Right kidney (tissue), 1 donor: ENCODE data around the gene CHADL.
"Not testable (repeated sequence)": the region's sequence is repeated elsewhere in the genome, so short reads cannot be mapped to it uniquely, and the experiment has no call there.

ENCODE experiments used
- DNase-seq: peaks from one replicate; pipeline ENCODE4 v3.0.0-alpha.2; 2016

Gene CHADL

DNA sequence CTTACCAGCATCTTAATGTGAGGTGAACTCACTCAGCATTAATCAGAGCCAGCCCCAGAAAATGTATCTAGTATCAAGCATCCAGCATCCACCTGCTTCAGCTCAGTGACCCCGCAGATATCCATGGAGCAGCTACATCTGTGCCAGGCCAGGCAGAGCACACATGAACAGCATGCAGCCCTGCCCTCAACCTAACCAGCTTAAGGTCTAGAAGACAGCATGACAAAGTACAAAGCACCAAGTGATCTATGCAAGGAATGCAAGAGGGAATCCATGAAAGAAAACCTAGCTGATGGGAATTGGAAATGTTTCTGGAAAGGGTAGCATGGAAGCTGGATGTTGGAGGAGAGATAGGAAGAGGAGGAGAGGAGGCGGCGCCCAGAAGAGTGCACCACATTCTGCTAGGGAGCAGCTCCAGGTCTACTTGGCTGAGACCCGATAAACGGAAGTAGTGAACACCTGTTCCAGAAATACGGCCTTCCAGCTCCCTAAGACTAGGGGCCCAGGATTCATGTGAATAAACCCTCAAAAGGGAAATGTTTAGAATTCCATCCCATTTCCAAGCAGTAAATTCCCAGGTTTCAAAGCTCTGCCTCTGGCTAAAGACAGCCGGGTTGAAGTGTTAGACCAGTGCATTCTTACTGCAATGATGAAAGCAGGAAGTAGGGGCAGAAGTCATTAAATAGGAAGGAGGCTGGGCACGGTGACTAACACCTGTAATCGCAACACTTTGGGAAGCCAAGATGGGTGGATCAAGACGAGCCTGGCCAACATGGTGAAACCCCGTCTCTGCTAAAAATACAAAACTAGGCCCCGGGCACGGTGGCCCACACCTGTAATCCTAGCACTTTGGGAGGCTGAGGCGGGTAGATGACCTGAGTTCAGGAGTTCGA is 59.1 kb downstream of the CHADL start:
- DNase-seq, result no peak

DNA sequence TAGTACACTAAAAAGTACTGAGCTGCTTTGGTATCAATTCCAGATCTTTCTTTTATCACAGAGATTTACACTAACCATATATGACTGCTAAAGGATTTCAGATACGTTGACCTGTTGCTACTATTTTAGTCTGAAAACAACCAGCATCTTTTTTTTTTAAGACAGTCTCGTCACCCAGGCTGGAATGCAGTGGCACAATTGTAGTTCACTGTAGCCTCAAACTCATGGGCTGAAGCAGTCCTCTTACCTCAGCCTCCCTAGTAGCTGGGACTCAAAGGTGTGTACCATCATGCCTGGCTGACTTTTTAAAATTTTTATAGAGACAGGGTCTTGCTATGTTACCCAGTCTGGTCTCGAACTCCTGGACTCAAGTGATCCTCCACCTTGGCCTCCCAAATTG is 59.8 kb downstream of the CHADL start:
- no peak for DNase-seq

DNA sequence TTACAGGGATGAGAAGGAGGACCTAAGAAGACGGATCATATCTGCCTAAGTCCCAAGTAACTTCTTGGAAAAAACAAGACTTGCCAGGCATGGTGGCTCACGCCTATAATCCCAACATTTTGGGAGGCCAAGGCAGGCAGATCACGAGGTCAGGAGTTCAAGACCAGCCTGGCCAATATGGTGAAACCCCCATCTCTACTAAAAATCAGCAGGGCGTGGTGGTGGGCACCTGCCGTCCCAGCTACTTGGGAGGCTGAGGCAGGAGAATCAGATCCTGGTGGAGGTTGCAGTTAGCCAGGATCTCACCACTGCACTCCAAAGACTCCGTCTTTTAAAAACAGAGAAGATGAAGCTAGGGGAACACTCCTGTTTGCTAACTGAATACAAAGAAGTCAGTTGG is 60.4 kb downstream of the CHADL start:
- not testable (repeated sequence) for DNase-seq
